Coronary artery (tissue), 2 donors: ENCODE results near the gene BICRA.
"Not testable (repeated sequence)": the region's sequence is repeated elsewhere in the genome, so short reads cannot be mapped to it uniquely, and the experiment has no call there.

ENCODE experiments used
- DNase-seq: peaks from one replicate; pipeline ENCODE4 v3.0.0-alpha.2; 2017; ENCODE audit warnings: low spot score
- H3K27ac ChIP-seq, 2 donors: fragments of 200-600 bp; sonication (generic); one replicate each; pipeline ENCODE4 v1.5.1; 2016 to 2019
- H3K4me3 ChIP-seq: fragments of 200-600 bp; sonication (generic); 2 replicates; pipeline ENCODE4 v1.5.1; 2016; ENCODE audit warnings: mild to moderate bottlenecking, moderate library complexity
- CTCF ChIP-seq: fragments of 200-600 bp; sonication (generic); IDR thresholded peaks from one replicate; pipeline ENCODE4 v1.5.1; 2019; ENCODE audit warnings: antibody characterized with exemption

The BICRA gene

GRCh38 chr19:47630594-47630993 lies 21.7 kb downstream of the BICRA start:
- DNase-seq, result no peak
- H3K4me3 ChIP-seq, result no peak overlapping the region
- TF ChIP-seq CTCF, result no peak
- H3K27ac ChIP-seq, result no peak overlapping the region

- DNase-seq, result no peak
- Histone ChIP-seq H3K4me3 (no peak overlapping the region), H3K27ac (peak overlapping the region; percentile 47 to 72)
- TF ChIP-seq CTCF, result no peak
Observed at GRCh38 chr19:47631681-47632446, 22.9 kb downstream of the BICRA start.

- no peak for TF ChIP-seq CTCF
- H3K27ac ChIP-seq, result no peak overlapping the region
- no peak overlapping the region for H3K4me3 ChIP-seq
- DNase-seq, result no peak
Observed at GRCh38 chr19:47633517-47633916, 24.6 kb downstream of the BICRA start.

GRCh38 chr19:47633996-47634395 lies 25.1 kb downstream of the BICRA start:
- Histone ChIP-seq H3K27ac (peak overlapping the region in 1 of 2 donors; percentile 9), H3K4me3 (no peak overlapping the region)
- no peak for TF ChIP-seq CTCF
- no peak for DNase-seq

GRCh38 chr19:47635152-47635754 lies 26.3 kb downstream of the BICRA start:
- not testable (repeated sequence) for H3K27ac ChIP-seq, H3K4me3 ChIP-seq

GRCh38 chr19:47637550-47637949 lies 28.6 kb downstream of the BICRA start:
- no peak overlapping the region for H3K27ac ChIP-seq
- DNase-seq, result no peak
- H3K4me3 ChIP-seq, result no peak overlapping the region
- TF ChIP-seq CTCF, result no peak

More at GRCh38 chr19:47635152-47635754, 26.3 kb downstream of the BICRA start:
- DNase-seq, result not testable (repeated sequence)

- H3K4me3 ChIP-seq, result no peak overlapping the region
- TF ChIP-seq CTCF, result no peak
- DNase-seq, result no peak
- no peak overlapping the region for H3K27ac ChIP-seq
Observed at GRCh38 chr19:47641891-47642485, 33.1 kb downstream of the BICRA start.
